HEK293 (cell line): Measurements from ENCODE around the gene PEX5L.

Experiments used
- CTCF ChIA-PET: fragments of 350-600 bp; formaldehyde crosslinking; extraction: SDS; loops from one replicate; lab custom pipeline; 2021; ENCODE audit warnings: antibody characterized with exemption; lab: Yijun Ruan, JAX
- POLR2A ChIA-PET: fragments of 300-600 bp; formaldehyde crosslinking; extraction: SDS; loops from one replicate; lab custom pipeline; 2020; ENCODE audit warnings: antibody characterized with exemption, inconsistent platforms; lab: Yijun Ruan, JAX
- H3K27ac ChIP-seq: fragments of 200-500 bp; sonication (Bioruptor generic); 2 replicates; pipeline ENCODE4 v1.5.1; 2014; ENCODE audit warnings: low read depth, low read length, control low read depth, inconsistent platforms; ENCODE audit errors: extremely low read depth
- H3K36me3 ChIP-seq, 2 experiments: fragments of 200-500 bp in 1 of 2; sonication (Bioruptor generic) in 1 of 2; 1 replicate in 1 of 2; 2 replicates in 1 of 2; pipeline ENCODE4 v1.5.1; 2014 to 2017; ENCODE audit warnings: inconsistent platforms in 2 of 2, low read length in 2 of 2; ENCODE audit not compliant: control insufficient read depth in 2 of 2, insufficient read depth in 1 of 2
- H3K4me1 ChIP-seq: fragments of 200-500 bp; sonication (Bioruptor generic); 2 replicates; pipeline ENCODE4 v1.5.1; 2014; ENCODE audit warnings: mild to moderate bottlenecking, low read length, inconsistent platforms; ENCODE audit not compliant: control insufficient read depth, insufficient read depth
- H3K4me3 ChIP-seq: 2 replicates; pipeline ENCODE4 v1.5.1; 2011; ENCODE audit warnings: low read depth, mild to moderate bottlenecking, control low read depth, low read length, moderate library complexity
- H3K9me3 ChIP-seq: fragments of 200-500 bp; sonication (Bioruptor generic); 2 replicates; pipeline ENCODE4 v1.5.1; 2014; ENCODE audit warnings: low read depth, low read length, inconsistent platforms; ENCODE audit not compliant: control insufficient read depth, insufficient read depth
- ATF2 ChIP-seq: fragments of 450-650 bp; formaldehyde crosslinking; IDR thresholded peaks from 2 replicates; pipeline ENCODE4 v1.5.1; 2016; ENCODE audit warnings: missing biosample characterization, missing genetic modification characterization, low read depth
- KLF9 ChIP-seq: fragments of 450-650 bp; formaldehyde crosslinking; IDR thresholded peaks from 2 replicates; pipeline ENCODE4 v1.5.1; 2016; ENCODE audit warnings: missing biosample characterization, missing genetic modification characterization, low read depth
- PRDM10 ChIP-seq: fragments of 450-650 bp; formaldehyde crosslinking; IDR thresholded peaks from 2 replicates; pipeline ENCODE4 v1.5.1; 2016; ENCODE audit warnings: missing biosample characterization, missing genetic modification characterization
- SETDB1 ChIP-seq: IDR thresholded peaks from one replicate; pipeline ENCODE4 v1.6.1; 2017; ENCODE audit warnings: mild to moderate bottlenecking, low read length, moderate library complexity, mixed read lengths; ENCODE audit not compliant: insufficient read length
- ZBTB21 ChIP-seq: fragments of 450-650 bp; formaldehyde crosslinking; IDR thresholded peaks from 2 replicates; pipeline ENCODE4 v1.5.1; 2017; ENCODE audit warnings: missing biosample characterization, missing genetic modification characterization
- ZEB2 ChIP-seq: fragments of 450-650 bp; formaldehyde crosslinking; IDR thresholded peaks from 2 replicates; pipeline ENCODE4 v1.5.1; 2016; ENCODE audit warnings: missing biosample characterization, missing genetic modification characterization
- ZNF114 ChIP-seq: fragments of 450-650 bp; formaldehyde crosslinking; IDR thresholded peaks from 2 replicates; pipeline ENCODE4 v1.5.0; 2017; ENCODE audit warnings: missing biosample characterization, missing genetic modification characterization
- ZNF155 ChIP-seq: fragments of 450-650 bp; formaldehyde crosslinking; IDR thresholded peaks from 2 replicates; pipeline ENCODE4 v1.5.1; 2016; ENCODE audit warnings: missing biosample characterization, missing genetic modification characterization
- ZNF221 ChIP-seq: fragments of 450-650 bp; formaldehyde crosslinking; IDR thresholded peaks from 2 replicates; pipeline ENCODE4 v1.5.1; 2017; ENCODE audit warnings: missing biosample characterization, missing genetic modification characterization, borderline replicate concordance
- ZNF239 ChIP-seq: fragments of 450-650 bp; formaldehyde crosslinking; IDR thresholded peaks from 2 replicates; pipeline ENCODE4 v1.5.1; 2016; ENCODE audit warnings: missing biosample characterization, missing genetic modification characterization
- ZNF302 ChIP-seq: fragments of 450-650 bp; formaldehyde crosslinking; IDR thresholded peaks from 2 replicates; pipeline ENCODE4 v1.5.1; 2016; ENCODE audit warnings: missing biosample characterization, missing genetic modification characterization, low read depth
- ZNF404 ChIP-seq: fragments of 450-650 bp; formaldehyde crosslinking; IDR thresholded peaks from 2 replicates; pipeline ENCODE4 v1.5.1; 2017; ENCODE audit warnings: missing biosample characterization, missing genetic modification characterization
- ZNF610 ChIP-seq: fragments of 450-650 bp; formaldehyde crosslinking; IDR thresholded peaks from 2 replicates; pipeline ENCODE4 v1.5.1; 2016; ENCODE audit warnings: missing biosample characterization, missing genetic modification characterization, borderline replicate concordance
- ZNF624 ChIP-seq: fragments of 450-650 bp; formaldehyde crosslinking; IDR thresholded peaks from 2 replicates; pipeline ENCODE4 v1.5.1; 2017; ENCODE audit warnings: missing biosample characterization, missing genetic modification characterization
- ZNF776 ChIP-seq: fragments of 450-650 bp; formaldehyde crosslinking; IDR thresholded peaks from 2 replicates; pipeline ENCODE4 v1.5.0; 2017; ENCODE audit warnings: missing biosample characterization, missing genetic modification characterization, borderline replicate concordance
- TF ChIP-seq, protein P1 (sequence below): fragments of 450-650 bp; formaldehyde crosslinking; IDR thresholded peaks from 2 replicates; pipeline ENCODE4 v1.5.1; 2016; ENCODE audit warnings: missing biosample characterization, missing genetic modification characterization
- TF ChIP-seq, protein P2 (sequence below): fragments of 450-650 bp; formaldehyde crosslinking; IDR thresholded peaks from 2 replicates; pipeline ENCODE4 v1.5.1; 2016; ENCODE audit warnings: missing biosample characterization, missing genetic modification characterization
- TF ChIP-seq, protein P3 (sequence below): fragments of 450-650 bp; formaldehyde crosslinking; IDR thresholded peaks from 2 replicates; pipeline ENCODE4 v1.5.1; 2016; ENCODE audit warnings: missing biosample characterization, missing genetic modification characterization
- TF ChIP-seq, protein P4 (sequence below): fragments of 450-650 bp; formaldehyde crosslinking; IDR thresholded peaks from 2 replicates; pipeline ENCODE4 v1.5.1; 2017; ENCODE audit warnings: missing biosample characterization, missing genetic modification characterization

PEX5L gene

GRCh38 chr3:179809639-179810038 lies 227.1 kb downstream of the PEX5L start:
- ChIA-PET CTCF (interaction anchor here (0.6 kb wide), 2 partner anchors 195 to 326 kb away, joined by 3 read pairs; no protein-coding TSS in a partner anchor), POLR2A (no interaction called here)
- no peaks in the 10 kb centered on the region for H3K9me3 ChIP-seq
- H3K4me3 ChIP-seq = no peak overlapping the region
- H3K4me1 ChIP-seq = no peaks in the 10 kb centered on the region
- no peak for TF ChIP-seq ZNF155 (tag by site-specific recombination)
- no peak for TF ChIP-seq ZNF610
- TF ChIP-seq PRDM10 (tag by site-specific recombination) = no peak
- no peak for TF ChIP-seq ZNF114 (tag by site-specific recombination)
- TF ChIP-seq SETDB1 = no peak
- TF ChIP-seq ZNF239 (tag by site-specific recombination) = no peak
- TF ChIP-seq, protein P1, sequence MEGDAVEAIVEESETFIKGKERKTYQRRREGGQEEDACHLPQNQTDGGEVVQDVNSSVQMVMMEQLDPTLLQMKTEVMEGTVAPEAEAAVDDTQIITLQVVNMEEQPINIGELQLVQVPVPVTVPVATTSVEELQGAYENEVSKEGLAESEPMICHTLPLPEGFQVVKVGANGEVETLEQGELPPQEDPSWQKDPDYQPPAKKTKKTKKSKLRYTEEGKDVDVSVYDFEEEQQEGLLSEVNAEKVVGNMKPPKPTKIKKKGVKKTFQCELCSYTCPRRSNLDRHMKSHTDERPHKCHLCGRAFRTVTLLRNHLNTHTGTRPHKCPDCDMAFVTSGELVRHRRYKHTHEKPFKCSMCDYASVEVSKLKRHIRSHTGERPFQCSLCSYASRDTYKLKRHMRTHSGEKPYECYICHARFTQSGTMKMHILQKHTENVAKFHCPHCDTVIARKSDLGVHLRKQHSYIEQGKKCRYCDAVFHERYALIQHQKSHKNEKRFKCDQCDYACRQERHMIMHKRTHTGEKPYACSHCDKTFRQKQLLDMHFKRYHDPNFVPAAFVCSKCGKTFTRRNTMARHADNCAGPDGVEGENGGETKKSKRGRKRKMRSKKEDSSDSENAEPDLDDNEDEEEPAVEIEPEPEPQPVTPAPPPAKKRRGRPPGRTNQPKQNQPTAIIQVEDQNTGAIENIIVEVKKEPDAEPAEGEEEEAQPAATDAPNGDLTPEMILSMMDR (tag by site-specific recombination) = no peak
- TF ChIP-seq, protein P2, sequence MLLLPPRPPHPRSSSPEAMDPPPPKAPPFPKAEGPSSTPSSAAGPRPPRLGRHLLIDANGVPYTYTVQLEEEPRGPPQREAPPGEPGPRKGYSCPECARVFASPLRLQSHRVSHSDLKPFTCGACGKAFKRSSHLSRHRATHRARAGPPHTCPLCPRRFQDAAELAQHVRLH (tag by site-specific recombination) = no peak
- TF ChIP-seq, protein P3, sequence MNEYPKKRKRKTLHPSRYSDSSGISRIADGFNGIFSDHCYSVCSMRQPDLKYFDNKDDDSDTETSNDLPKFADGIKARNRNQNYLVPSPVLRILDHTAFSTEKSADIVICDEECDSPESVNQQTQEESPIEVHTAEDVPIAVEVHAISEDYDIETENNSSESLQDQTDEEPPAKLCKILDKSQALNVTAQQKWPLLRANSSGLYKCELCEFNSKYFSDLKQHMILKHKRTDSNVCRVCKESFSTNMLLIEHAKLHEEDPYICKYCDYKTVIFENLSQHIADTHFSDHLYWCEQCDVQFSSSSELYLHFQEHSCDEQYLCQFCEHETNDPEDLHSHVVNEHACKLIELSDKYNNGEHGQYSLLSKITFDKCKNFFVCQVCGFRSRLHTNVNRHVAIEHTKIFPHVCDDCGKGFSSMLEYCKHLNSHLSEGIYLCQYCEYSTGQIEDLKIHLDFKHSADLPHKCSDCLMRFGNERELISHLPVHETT (tag by site-specific recombination) = no peak
- no peak for TF ChIP-seq KLF9
- TF ChIP-seq ATF2 (tag by site-specific recombination) = no peak
- no peak for TF ChIP-seq ZNF302 (tag by site-specific recombination)
- TF ChIP-seq ZNF776 (tag by site-specific recombination) = no peak
- no peak for TF ChIP-seq ZEB2 (tag by site-specific recombination)
- no peak for TF ChIP-seq ZNF221
- TF ChIP-seq, protein P4, sequence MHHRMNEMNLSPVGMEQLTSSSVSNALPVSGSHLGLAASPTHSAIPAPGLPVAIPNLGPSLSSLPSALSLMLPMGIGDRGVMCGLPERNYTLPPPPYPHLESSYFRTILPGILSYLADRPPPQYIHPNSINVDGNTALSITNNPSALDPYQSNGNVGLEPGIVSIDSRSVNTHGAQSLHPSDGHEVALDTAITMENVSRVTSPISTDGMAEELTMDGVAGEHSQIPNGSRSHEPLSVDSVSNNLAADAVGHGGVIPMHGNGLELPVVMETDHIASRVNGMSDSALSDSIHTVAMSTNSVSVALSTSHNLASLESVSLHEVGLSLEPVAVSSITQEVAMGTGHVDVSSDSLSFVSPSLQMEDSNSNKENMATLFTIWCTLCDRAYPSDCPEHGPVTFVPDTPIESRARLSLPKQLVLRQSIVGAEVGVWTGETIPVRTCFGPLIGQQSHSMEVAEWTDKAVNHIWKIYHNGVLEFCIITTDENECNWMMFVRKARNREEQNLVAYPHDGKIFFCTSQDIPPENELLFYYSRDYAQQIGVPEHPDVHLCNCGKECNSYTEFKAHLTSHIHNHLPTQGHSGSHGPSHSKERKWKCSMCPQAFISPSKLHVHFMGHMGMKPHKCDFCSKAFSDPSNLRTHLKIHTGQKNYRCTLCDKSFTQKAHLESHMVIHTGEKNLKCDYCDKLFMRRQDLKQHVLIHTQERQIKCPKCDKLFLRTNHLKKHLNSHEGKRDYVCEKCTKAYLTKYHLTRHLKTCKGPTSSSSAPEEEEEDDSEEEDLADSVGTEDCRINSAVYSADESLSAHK = no peak
- no peak for TF ChIP-seq ZNF624 (tag by site-specific recombination)
- TF ChIP-seq ZNF404 (tag by site-specific recombination) = no peak
- TF ChIP-seq ZBTB21 = no peak
- no peak overlapping the region for H3K27ac ChIP-seq
- no peaks in the 10 kb centered on the region for H3K36me3 ChIP-seq
